Neural progenitor cell (in vitro differentiated cells): Measurements from ENCODE around the gene TNFAIP1. TPM values are rescaled to one million over a fixed set of nuclear protein-coding genes. Genes with fewer than 3 reads are reported as not detected.

Source experiments
- DNase-seq: peaks from one replicate; pipeline ENCODE4 v3.0.0-alpha.2; 2016; ENCODE audit warnings: low spot score
- H2AFZ ChIP-seq: fragments of 200-600 bp; sonication (generic); replicated peaks from 2 replicates; pipeline ENCODE4 v1.6.1; 2016; ENCODE audit warnings: antibody characterized with exemption
- H3F3A ChIP-seq: fragments of 200-600 bp; sonication (generic); 2 replicates; pipeline ENCODE4 v1.6.1; 2016; ENCODE audit warnings: antibody characterized with exemption, low read depth
- H3K27ac ChIP-seq: fragments of 200-600 bp; sonication (generic); 2 replicates; pipeline ENCODE4 v1.5.1; 2016; ENCODE audit warnings: mild to moderate bottlenecking
- H3K27me3 ChIP-seq: fragments of 200-600 bp; sonication (generic); 2 replicates; pipeline ENCODE4 v1.6.1; 2016; ENCODE audit warnings: mild to moderate bottlenecking, moderate library complexity
- H3K36me3 ChIP-seq: fragments of 200-600 bp; sonication (generic); 2 replicates; pipeline ENCODE4 v1.5.1; 2016
- H3K4me1 ChIP-seq: fragments of 200-600 bp; sonication (generic); 2 replicates; pipeline ENCODE4 v1.6.1; 2016; ENCODE audit warnings: mixed run types
- H3K4me2 ChIP-seq: fragments of 200-600 bp; sonication (generic); 2 replicates; pipeline ENCODE4 v1.6.1; 2016
- H3K4me3 ChIP-seq: fragments of 200-600 bp; sonication (generic); 2 replicates; pipeline ENCODE4 v1.5.1; 2016
- H3K79me2 ChIP-seq: fragments of 200-600 bp; sonication (generic); 2 replicates; pipeline ENCODE4 v1.6.1; 2016; ENCODE audit warnings: low read depth
- H3K9ac ChIP-seq: fragments of 200-600 bp; sonication (generic); 2 replicates; pipeline ENCODE4 v1.6.1; 2016
- H3K9me3 ChIP-seq: fragments of 200-600 bp; sonication (generic); 2 replicates; pipeline ENCODE4 v1.5.1; 2016; ENCODE audit warnings: low read depth
- H4K20me1 ChIP-seq: fragments of 200-600 bp; sonication (generic); 2 replicates; pipeline ENCODE4 v1.6.1; 2016; ENCODE audit warnings: low read depth
- H3K27ac Mint-ChIP-seq: 3 replicates; pipeline ENCODE4 v1.8.0; 2021; ENCODE audit warnings: mixed read lengths
- H3K27me3 Mint-ChIP-seq: 2 replicates; pipeline ENCODE4 v1.8.0; 2022; ENCODE audit warnings: low read depth, mild to moderate bottlenecking, inconsistent platforms, moderate library complexity, mixed read lengths; ENCODE audit not compliant: insufficient read depth
- H3K36me3 Mint-ChIP-seq: 3 replicates; pipeline ENCODE4 v1.8.0; 2021; ENCODE audit warnings: mixed read lengths
- H3K4me1 Mint-ChIP-seq: 3 replicates; pipeline ENCODE4 v1.8.0; 2021; ENCODE audit warnings: mixed read lengths
- H3K4me3 Mint-ChIP-seq: 3 replicates; pipeline ENCODE4 v1.8.0; 2021; ENCODE audit warnings: mild to moderate bottlenecking, moderate library complexity, mixed read lengths
- H3K9me3 Mint-ChIP-seq: 3 replicates; pipeline ENCODE4 v1.8.0; 2020; ENCODE audit warnings: mixed read lengths
- EZH2 ChIP-seq: fragments of 200-600 bp; sonication (generic); IDR thresholded peaks from 2 replicates; pipeline ENCODE4 v1.6.1; 2017; ENCODE audit warnings: antibody characterized with exemption, mild to moderate bottlenecking, moderate library complexity
- EZH2phosphoT487 ChIP-seq: fragments of 200-600 bp; sonication (generic); IDR thresholded peaks from 2 replicates; pipeline ENCODE4 v1.6.1; 2017; ENCODE audit warnings: antibody characterized with exemption
- total RNA-seq: library from RNA; depleted of rRNA; stranded (reverse); fragments of >200 nt; gene quantifications from 2 replicates; pipeline ENCODE4 v1.2.3, GENCODE V29; 2015; ENCODE audit warnings: low replicate concordance
- TF ChIP-seq, protein P1 (sequence below): fragments of 200-600 bp; sonication (generic); IDR thresholded peaks from 2 replicates; pipeline ENCODE4 v1.5.1; 2017; ENCODE audit warnings: antibody characterized with exemption, mild to moderate bottlenecking

Gene TNFAIP1
- total RNA-seq, 1 donor from 2014 or later, result 13.7 TPM

GRCh38 chr17:28326114-28326513 is 9.4 kb upstream of the TNFAIP1 start:
- Histone ChIP-seq H3K9ac (no peak overlapping the region), H3K9me3 (no peaks in the 10 kb centered on the region), H3K4me1 (peaks cover 11% of the 10 kb centered on the region), H3K27me3 (no peaks in the 10 kb centered on the region), H3K4me3 (no peak overlapping the region), H3K4me2 (no peak overlapping the region), H4K20me1 (peaks cover 65% of the 10 kb centered on the region), H3K36me3 (peaks cover 4% of the 10 kb centered on the region), H3F3A (peaks cover 35% of the 10 kb centered on the region), H3K79me2 (peaks cover 76% of the 10 kb centered on the region), H3K27ac (no peak overlapping the region), H2AFZ (no peak overlapping the region)
- Mint-ChIP-seq H3K27me3 (peaks cover 2% of the 10 kb centered on the region), H3K36me3 (peaks cover 24% of the 10 kb centered on the region), H3K4me3 (no peak overlapping the region), H3K4me1 (peaks cover 42% of the 10 kb centered on the region), H3K27ac (no peak overlapping the region), H3K9me3 (no peaks in the 10 kb centered on the region)
- DNase-seq, result no peak
- TF ChIP-seq EZH2phosphoT487, result no peak
- no peak for TF ChIP-seq EZH2

GRCh38 chr17:28327031-28327607 is 8.4 kb upstream of the TNFAIP1 start:
- H3K36me3 Mint-ChIP-seq, result peaks cover 22% of the 10 kb centered on the region

GRCh38 chr17:28327709-28328108 is 7.9 kb upstream of the TNFAIP1 start:
- Mint-ChIP-seq H3K36me3 (peaks cover 22% of the 10 kb centered on the region), H3K27ac (peak overlapping the region; percentile 80)
- H3K4me1 ChIP-seq, result peaks cover 7% of the 10 kb centered on the region

More at GRCh38 chr17:28327031-28327607, 8.4 kb upstream of the TNFAIP1 start:
- no peaks in the 10 kb centered on the region for H3K27me3 ChIP-seq
- DNase-seq, result no peak
- no peak overlapping the region for H3K4me2 ChIP-seq
- peaks cover 4% of the 10 kb centered on the region for H3K36me3 ChIP-seq
- H2AFZ ChIP-seq, result no peak overlapping the region
- TF ChIP-seq EZH2phosphoT487 (no peak), EZH2 (no peak)
- TF ChIP-seq, protein P1, sequence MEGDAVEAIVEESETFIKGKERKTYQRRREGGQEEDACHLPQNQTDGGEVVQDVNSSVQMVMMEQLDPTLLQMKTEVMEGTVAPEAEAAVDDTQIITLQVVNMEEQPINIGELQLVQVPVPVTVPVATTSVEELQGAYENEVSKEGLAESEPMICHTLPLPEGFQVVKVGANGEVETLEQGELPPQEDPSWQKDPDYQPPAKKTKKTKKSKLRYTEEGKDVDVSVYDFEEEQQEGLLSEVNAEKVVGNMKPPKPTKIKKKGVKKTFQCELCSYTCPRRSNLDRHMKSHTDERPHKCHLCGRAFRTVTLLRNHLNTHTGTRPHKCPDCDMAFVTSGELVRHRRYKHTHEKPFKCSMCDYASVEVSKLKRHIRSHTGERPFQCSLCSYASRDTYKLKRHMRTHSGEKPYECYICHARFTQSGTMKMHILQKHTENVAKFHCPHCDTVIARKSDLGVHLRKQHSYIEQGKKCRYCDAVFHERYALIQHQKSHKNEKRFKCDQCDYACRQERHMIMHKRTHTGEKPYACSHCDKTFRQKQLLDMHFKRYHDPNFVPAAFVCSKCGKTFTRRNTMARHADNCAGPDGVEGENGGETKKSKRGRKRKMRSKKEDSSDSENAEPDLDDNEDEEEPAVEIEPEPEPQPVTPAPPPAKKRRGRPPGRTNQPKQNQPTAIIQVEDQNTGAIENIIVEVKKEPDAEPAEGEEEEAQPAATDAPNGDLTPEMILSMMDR, result no peak
- no peak overlapping the region for H3K27ac ChIP-seq
- H3K4me3 ChIP-seq, result no peak overlapping the region
- Mint-ChIP-seq H3K4me1 (peaks cover 33% of the 10 kb centered on the region), H3K4me3 (no peak overlapping the region), H3K27ac (no peak overlapping the region), H3K9me3 (no peaks in the 10 kb centered on the region), H3K27me3 (peaks cover 2% of the 10 kb centered on the region)
- H4K20me1 ChIP-seq, result peaks cover 55% of the 10 kb centered on the region
- no peaks in the 10 kb centered on the region for H3K9me3 ChIP-seq
- peaks cover 65% of the 10 kb centered on the region for H3K79me2 ChIP-seq
- peaks cover 37% of the 10 kb centered on the region for H3F3A ChIP-seq
- H3K4me1 ChIP-seq, result peaks cover 7% of the 10 kb centered on the region
- no peak overlapping the region for H3K9ac ChIP-seq

DNA sequence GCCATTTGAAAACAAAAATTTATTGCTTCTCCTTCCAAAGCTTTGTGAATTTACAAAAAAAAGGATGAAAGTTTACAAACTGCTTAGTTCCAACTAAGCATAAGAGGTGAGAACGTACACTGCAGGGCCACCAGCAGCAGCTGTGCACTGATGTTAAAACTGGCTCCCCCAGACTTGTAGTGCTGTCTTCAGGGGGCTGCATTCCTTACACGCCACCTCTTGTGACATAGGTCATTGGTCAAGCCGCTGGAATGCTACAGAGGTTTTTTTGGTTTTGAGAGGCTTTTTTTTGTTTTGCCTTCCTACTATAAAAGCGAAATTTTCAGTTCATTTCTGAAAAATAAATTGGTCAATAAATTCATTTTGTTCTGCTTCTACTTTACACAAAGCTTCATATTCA is 7.2 kb upstream of the TNFAIP1 start:
- peak; percentile 46 for DNase-seq
- Histone ChIP-seq H3K36me3 (peaks cover 4% of the 10 kb centered on the region), H3K79me2 (peaks cover 56% of the 10 kb centered on the region), H3K9ac (no peak overlapping the region), H3K9me3 (no peaks in the 10 kb centered on the region), H3K4me2 (no peak overlapping the region), H3K4me1 (peaks cover 7% of the 10 kb centered on the region), H3K27ac (peak overlapping the region; percentile 82), H3K4me3 (no peak overlapping the region), H4K20me1 (peaks cover 43% of the 10 kb centered on the region), H2AFZ (no peak overlapping the region), H3K27me3 (no peaks in the 10 kb centered on the region), H3F3A (peaks cover 37% of the 10 kb centered on the region)
- peaks cover 22% of the 10 kb centered on the region for H3K36me3 Mint-ChIP-seq
- H3K27me3 Mint-ChIP-seq, result peaks cover 2% of the 10 kb centered on the region
- H3K9me3 Mint-ChIP-seq, result no peaks in the 10 kb centered on the region
- H3K27ac Mint-ChIP-seq, result peak overlapping the region; percentile 80
- TF ChIP-seq, protein P1, result no peak
- H3K4me3 Mint-ChIP-seq, result no peak overlapping the region
- peaks cover 25% of the 10 kb centered on the region for H3K4me1 Mint-ChIP-seq

More at GRCh38 chr17:28327709-28328108, 7.9 kb upstream of the TNFAIP1 start:
- Mint-ChIP-seq H3K4me1 (peaks cover 29% of the 10 kb centered on the region), H3K9me3 (no peaks in the 10 kb centered on the region), H3K27me3 (peaks cover 2% of the 10 kb centered on the region), H3K4me3 (peak overlapping the region; percentile 3)
- Histone ChIP-seq H3K4me3 (no peak overlapping the region), H3K27ac (no peak overlapping the region), H3K79me2 (peaks cover 60% of the 10 kb centered on the region), H3F3A (peaks cover 37% of the 10 kb centered on the region), H3K9me3 (no peaks in the 10 kb centered on the region), H3K27me3 (no peaks in the 10 kb centered on the region), H2AFZ (no peak overlapping the region), H3K36me3 (peaks cover 4% of the 10 kb centered on the region), H3K9ac (no peak overlapping the region), H4K20me1 (peaks cover 49% of the 10 kb centered on the region), H3K4me2 (no peak overlapping the region)
- no peak for TF ChIP-seq EZH2
- no peak for TF ChIP-seq EZH2phosphoT487
- TF ChIP-seq, protein P1, result no peak
- no peak for DNase-seq
